Activated T-helper 1 cell treated with anti-CD3 and anti-CD28 coated beads, Interleukin-12 subunit alpha, Interleukin-12 subunit beta, Interleukin-2, Interleukin-4 antibody, amounts not matched to agents 30 ng/mL and 10 ng/mL and 1 ng/mL, durations not matched to agents 14 hours and 24 hours and 36 hours (primary cell): Measurements from ENCODE around the gene AFG1L. TPM values are rescaled to one million over a fixed set of nuclear protein-coding genes. Genes with fewer than 3 reads are reported as not detected.
"Not testable (repeated sequence)": the region's sequence is repeated elsewhere in the genome, so short reads cannot be mapped to it uniquely, and the experiment has no call there.

ENCODE experiments used
- DNase-seq: peaks from one replicate; pipeline ENCODE4 v3.0.0; 2021; ENCODE audit warnings: low spot score
- H3K27ac Mint-ChIP-seq: one replicate; pipeline ENCODE4 v1.8.0; 2021; ENCODE audit warnings: mild to moderate bottlenecking, mixed read lengths
- H3K27me3 Mint-ChIP-seq: one replicate; pipeline ENCODE4 v1.8.0; 2022; ENCODE audit warnings: mild to moderate bottlenecking, moderate library complexity, mixed read lengths; ENCODE audit not compliant: insufficient read depth
- H3K36me3 Mint-ChIP-seq: one replicate; pipeline ENCODE4 v1.8.0; 2021; ENCODE audit warnings: low read depth, mixed read lengths
- H3K4me1 Mint-ChIP-seq: one replicate; pipeline ENCODE4 v1.8.0; 2021; ENCODE audit warnings: low read depth, mixed read lengths
- H3K4me3 Mint-ChIP-seq: one replicate; pipeline ENCODE4 v1.8.0; 2021; ENCODE audit warnings: mild to moderate bottlenecking, moderate library complexity, mixed read lengths
- H3K9me3 Mint-ChIP-seq: one replicate; pipeline ENCODE4 v1.8.0; 2021; ENCODE audit warnings: mixed read lengths
- intact Hi-C: fragments of 100-400 bp; cut with micrococcal nuclease; formaldehyde crosslinking; loops from one replicate; pipeline ENCODE4 v1.15.1; 2024
- total RNA-seq: library from RNA; stranded (reverse); gene quantifications from 2 replicates; pipeline ENCODE4 v1.2.3, GENCODE V29; 2022

AFG1L gene
- 4.3 and 6.0 TPM in 2 replicates for total RNA-seq

DNA sequence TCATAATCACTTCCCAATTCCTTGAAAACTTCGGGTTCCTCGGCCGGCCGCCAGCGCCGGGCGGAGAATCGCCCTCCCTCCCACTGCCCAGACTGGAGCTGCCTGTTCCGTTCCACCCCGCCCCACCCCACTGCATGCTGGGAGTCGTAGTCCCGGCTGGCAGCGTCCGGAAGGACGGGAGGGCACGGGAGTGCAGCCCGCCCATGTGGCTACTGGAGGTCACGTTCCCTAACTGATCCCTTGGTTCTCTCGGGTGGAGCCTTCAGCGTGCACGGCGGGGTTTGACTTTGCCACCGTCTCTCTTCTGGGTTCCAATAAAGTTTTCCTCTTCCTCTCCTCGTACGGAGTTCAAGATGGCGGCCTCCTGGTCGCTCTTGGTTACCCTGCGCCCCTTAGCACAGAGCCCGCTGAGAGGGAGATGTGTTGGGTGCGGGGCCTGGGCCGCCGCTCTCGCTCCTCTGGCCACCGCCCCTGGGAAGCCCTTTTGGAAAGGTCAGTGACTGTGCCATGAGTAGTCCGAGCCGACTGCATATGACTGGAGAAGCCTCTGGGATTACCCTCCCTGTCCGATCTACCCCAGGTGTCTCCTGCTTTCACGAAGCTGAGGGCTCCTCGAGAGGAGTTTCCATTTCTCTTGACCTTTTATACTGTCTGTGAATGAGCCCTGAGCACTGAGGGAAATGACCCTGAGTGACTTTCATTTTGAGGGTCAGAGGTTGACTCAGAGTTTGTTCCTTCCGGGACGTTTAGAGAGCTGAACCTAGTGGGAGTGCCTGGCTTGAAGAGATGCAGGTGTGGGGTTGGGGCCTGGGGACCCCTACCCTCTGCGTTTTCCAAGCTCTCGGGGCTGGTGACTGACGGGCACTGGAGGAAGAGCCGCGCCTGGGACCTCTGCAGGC, at the start of gene AFG1L:
AFG1L (plus strand) TSS at position 328 of the 899 bp plus-strand sequence; CDS start at position 354, 26 bp downstream.
- DNase-seq = peak; percentile 82
- peak within 1 kb of the TSS; percentile 100 for H3K4me3 Mint-ChIP-seq
- peaks cover 6% of the 10 kb centered on the region for H3K36me3 Mint-ChIP-seq
- peaks cover 26% of the 10 kb centered on the region for H3K4me1 Mint-ChIP-seq
- H3K9me3 Mint-ChIP-seq = no peaks in the 10 kb centered on the region
- peaks cover 2% of the 10 kb centered on the region for H3K27me3 Mint-ChIP-seq
- intact Hi-C loops = loop anchor here (1.0 to 10.0 kb wide), 10 partner anchors 34 to 1890 kb away; partner anchors contain the start of genes CD164, CDC40, CEP57L1 and OSTM1
- H3K27ac Mint-ChIP-seq = peak within 1 kb of the TSS; percentile 100

DNA sequence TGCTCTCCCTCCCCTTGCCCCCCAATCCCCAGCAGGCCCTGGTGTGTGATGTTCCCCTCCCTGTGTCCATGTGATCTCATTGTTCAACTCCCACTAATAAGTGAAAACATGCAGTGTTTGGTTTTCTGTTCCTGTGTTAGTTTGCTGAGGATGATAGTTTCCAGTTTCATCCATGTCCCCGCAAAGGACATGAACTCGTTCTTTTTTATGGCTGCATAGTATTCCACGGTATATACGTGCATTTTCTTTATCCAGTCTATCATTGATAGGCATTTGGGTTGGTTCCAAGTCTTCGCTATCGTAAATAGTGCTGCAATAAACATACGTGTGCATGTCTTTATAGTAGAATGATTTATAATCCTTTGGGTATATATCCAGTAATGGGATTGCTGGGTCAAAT, 49.8 kb upstream of the AFG1L start:
- H3K4me3 Mint-ChIP-seq, intact Hi-C loops, DNase-seq, H3K27me3 Mint-ChIP-seq, H3K27ac Mint-ChIP-seq: not testable (repeated sequence)
- H3K4me1 Mint-ChIP-seq = peaks cover 14% of the 10 kb centered on the region
- H3K36me3 Mint-ChIP-seq = peaks cover 39% of the 10 kb centered on the region
- H3K9me3 Mint-ChIP-seq = peaks cover 12% of the 10 kb centered on the region

GRCh38 chr6:108247965-108248536, 46.8 kb upstream of the AFG1L start:
- H3K36me3 Mint-ChIP-seq = peaks cover 31% of the 10 kb centered on the region
- no peak for DNase-seq
- H3K27me3 Mint-ChIP-seq = no peaks in the 10 kb centered on the region
- no peak overlapping the region for H3K27ac Mint-ChIP-seq
- intact Hi-C loops = no loop called here
- H3K4me1 Mint-ChIP-seq = no peaks in the 10 kb centered on the region
- no peak overlapping the region for H3K4me3 Mint-ChIP-seq
- H3K9me3 Mint-ChIP-seq = no peaks in the 10 kb centered on the region

GRCh38 chr6:108250240-108250866, 44.5 kb upstream of the AFG1L start:
- Mint-ChIP-seq H3K4me1 (peaks cover 13% of the 10 kb centered on the region), H3K4me3 (no peak overlapping the region), H3K27ac (no peak overlapping the region), H3K9me3 (no peaks in the 10 kb centered on the region), H3K27me3 (no peaks in the 10 kb centered on the region), H3K36me3 (peaks cover 26% of the 10 kb centered on the region)
- intact Hi-C loops = no loop called here
- no peak for DNase-seq

DNA sequence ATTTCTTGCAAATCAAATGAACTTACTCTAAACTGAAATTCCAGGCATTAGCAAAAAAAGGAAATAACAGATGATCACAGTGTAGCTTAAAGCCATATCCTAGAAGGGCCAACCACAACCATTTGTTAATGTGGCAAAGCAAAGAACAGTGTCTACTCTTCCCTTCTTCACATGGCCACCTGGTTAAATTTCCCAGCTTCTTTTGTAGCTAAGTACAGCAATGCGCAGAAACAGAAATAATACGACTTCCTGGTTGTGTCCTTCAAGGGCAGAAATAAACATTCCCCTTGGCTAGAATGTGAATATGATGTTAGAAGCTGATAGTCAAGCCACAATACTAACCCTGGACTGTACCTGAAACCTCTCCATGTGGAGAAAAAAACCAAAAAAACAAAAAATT, 43.6 kb upstream of the AFG1L start:
- Mint-ChIP-seq H3K9me3 (no peaks in the 10 kb centered on the region), H3K27ac (no peak overlapping the region), H3K4me1 (peaks cover 13% of the 10 kb centered on the region), H3K4me3 (no peak overlapping the region), H3K36me3 (peaks cover 22% of the 10 kb centered on the region), H3K27me3 (no peaks in the 10 kb centered on the region)
- no peak for DNase-seq
- intact Hi-C loops = no loop called here

- no peak for DNase-seq
- Mint-ChIP-seq H3K4me3 (no peak overlapping the region), H3K27ac (no peak overlapping the region), H3K4me1 (peaks cover 19% of the 10 kb centered on the region), H3K36me3 (peaks cover 22% of the 10 kb centered on the region), H3K9me3 (no peaks in the 10 kb centered on the region), H3K27me3 (no peaks in the 10 kb centered on the region)
- intact Hi-C loops = no loop called here
Observed at GRCh38 chr6:108252055-108252454, 42.8 kb upstream of the AFG1L start.

- Mint-ChIP-seq H3K4me1 (peaks cover 20% of the 10 kb centered on the region), H3K4me3 (no peak overlapping the region), H3K36me3 (peaks cover 15% of the 10 kb centered on the region), H3K27me3 (no peaks in the 10 kb centered on the region), H3K9me3 (no peaks in the 10 kb centered on the region), H3K27ac (no peak overlapping the region)
- intact Hi-C loops = no loop called here
- no peak for DNase-seq
Observed at GRCh38 chr6:108253241-108253640, 41.6 kb upstream of the AFG1L start.

DNA sequence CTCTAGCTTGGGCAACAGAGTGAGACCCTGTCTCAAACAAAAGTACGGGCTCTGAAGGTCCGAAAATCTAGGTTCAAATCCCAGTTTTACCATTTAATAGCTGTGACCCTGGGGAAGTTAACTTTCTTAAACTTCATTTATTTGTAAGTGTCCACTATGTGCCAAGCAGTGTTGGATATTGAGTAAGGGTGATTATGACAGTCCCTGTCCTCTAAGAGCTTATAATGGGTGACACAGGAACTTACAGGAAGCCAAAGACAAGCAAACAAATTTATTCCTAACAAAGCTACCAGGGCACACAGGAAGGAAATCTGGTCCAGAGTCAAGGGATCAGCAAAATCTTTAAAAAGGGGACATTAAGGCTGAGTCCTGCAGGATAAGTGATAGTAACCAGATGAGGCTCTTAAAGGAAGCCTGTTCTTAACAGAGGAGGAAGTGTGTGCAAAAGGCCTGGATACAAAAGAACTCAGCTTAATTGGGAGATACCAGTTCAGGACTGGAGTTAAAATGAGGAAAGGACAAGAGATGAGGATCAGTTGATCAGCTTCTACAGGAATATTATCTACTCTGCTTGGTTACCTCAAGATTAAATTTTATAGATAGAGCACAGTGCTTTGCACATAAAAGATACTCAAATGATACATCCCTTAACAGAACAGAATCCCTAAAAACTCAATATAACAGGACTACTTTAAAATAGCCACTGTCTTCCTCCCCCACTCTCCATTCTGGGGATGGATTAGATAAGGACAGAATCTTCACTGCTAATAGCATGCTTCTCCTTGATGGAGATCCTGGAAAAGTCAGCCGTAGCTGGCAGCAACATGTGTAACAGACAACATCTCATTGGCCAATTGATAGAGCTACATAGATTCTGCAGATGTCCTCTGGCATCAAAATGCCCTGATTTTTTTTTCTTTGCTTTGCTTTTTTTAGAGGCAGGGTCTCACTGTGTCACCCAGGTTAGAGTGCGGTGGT, 40.1 kb upstream of the AFG1L start:
- H3K36me3 Mint-ChIP-seq = peaks cover 15% of the 10 kb centered on the region
- no peak overlapping the region for H3K27ac Mint-ChIP-seq
- no peak overlapping the region for H3K4me3 Mint-ChIP-seq
- no peak for DNase-seq
- H3K4me1 Mint-ChIP-seq = peaks cover 20% of the 10 kb centered on the region
- intact Hi-C loops = no loop called here
- no peaks in the 10 kb centered on the region for H3K27me3 Mint-ChIP-seq
- H3K9me3 Mint-ChIP-seq = no peaks in the 10 kb centered on the region

GRCh38 chr6:108260126-108260808, 34.6 kb upstream of the AFG1L start:
- no peaks in the 10 kb centered on the region for H3K9me3 Mint-ChIP-seq
- H3K27me3 Mint-ChIP-seq = peaks cover 6% of the 10 kb centered on the region
- H3K4me3 Mint-ChIP-seq = peak overlapping the region; percentile 90
- H3K36me3 Mint-ChIP-seq = peaks cover 8% of the 10 kb centered on the region
- DNase-seq = no peak
- H3K27ac Mint-ChIP-seq = peak overlapping the region; percentile 77
- peaks cover 12% of the 10 kb centered on the region for H3K4me1 Mint-ChIP-seq
- intact Hi-C loops = loop anchor here (2.0 to 10.0 kb wide), 10 partner anchors 87 to 1925 kb away; partner anchors contain the start of genes ARMC2, CD164, CDC40 and OSTM1

- intact Hi-C loops = loop anchor here (1.0 to 10.0 kb wide), 15 partner anchors 33 to 1924 kb away; partner anchors contain the start of genes ARMC2, CD164, CDC40 and OSTM1
Observed at GRCh38 chr6:108260809-108261569, 33.9 kb upstream of the AFG1L start, which contains the start of gene SNX3. Gene SNX3, minus strand, starts transcription at chr6:108261040. Its CDS starts 119 bp downstream, at chr6:108260921.

DNA sequence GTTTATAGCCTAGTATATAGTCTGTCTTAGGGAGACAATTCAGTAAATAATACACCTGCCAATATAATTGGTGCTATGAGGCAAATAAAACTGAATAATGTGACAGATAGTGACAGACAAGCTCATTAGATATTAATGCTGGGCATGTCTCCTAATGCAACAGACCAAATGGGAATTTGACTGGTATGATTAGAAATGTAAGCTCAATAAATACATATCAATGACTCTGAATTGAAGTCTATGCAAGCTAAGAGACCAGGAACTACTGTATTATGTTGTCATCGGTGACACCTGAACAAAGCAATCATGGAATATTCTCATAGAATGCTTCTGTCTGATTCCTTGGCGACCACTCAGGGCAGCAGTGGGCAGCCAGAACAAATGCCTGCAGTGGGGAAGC, 31.5 kb upstream of the AFG1L start:
- Mint-ChIP-seq H3K27ac (no peak overlapping the region), H3K4me3 (no peak overlapping the region)

More at GRCh38 chr6:108260809-108261569, 33.9 kb upstream of the AFG1L start, which contains the start of gene SNX3:
- Mint-ChIP-seq H3K4me3 (peak within 1 kb of the TSS; percentile 90), H3K36me3 (peaks cover 8% of the 10 kb centered on the region), H3K9me3 (no peaks in the 10 kb centered on the region), H3K27ac (peak within 1 kb of the TSS; percentile 93), H3K4me1 (peaks cover 12% of the 10 kb centered on the region), H3K27me3 (peaks cover 6% of the 10 kb centered on the region)
- peak; percentile 88 for DNase-seq

More for the DNA sequence above, 31.5 kb upstream of the AFG1L start:
- Mint-ChIP-seq H3K36me3 (peaks cover 6% of the 10 kb centered on the region), H3K4me1 (peaks cover 6% of the 10 kb centered on the region), H3K27me3 (peaks cover 6% of the 10 kb centered on the region), H3K9me3 (no peaks in the 10 kb centered on the region)
- intact Hi-C loops = loop anchor here (5.0 to 10.0 kb wide), 7 partner anchors 84 to 1921 kb away; partner anchors contain the start of genes ARMC2, CDC40, PDSS2 and SCML4
- DNase-seq = no peak
